HG03064 (cell line): ENCODE results near the gene SCYL1.

Experiments
- ATAC-seq: cut with Tn5 transposase; IDR thresholded peaks from one replicate; pipeline ENCODE4 v1.9.1; 2021; ENCODE audit warnings: low read depth; ENCODE audit not compliant: unreplicated experiment

The SCYL1 gene

GRCh38 chr11:65551572-65552387, 26.9 kb downstream of the SCYL1 start:
- no peak for ATAC-seq

- ATAC-seq = no peak
Observed at GRCh38 chr11:65552388-65552951, 27.6 kb downstream of the SCYL1 start.

- ATAC-seq = no peak
Observed at GRCh38 chr11:65553301-65554001, 28.6 kb downstream of the SCYL1 start.

- ATAC-seq = no peak
Observed at GRCh38 chr11:65554057-65554818, 29.4 kb downstream of the SCYL1 start.

- no peak for ATAC-seq
Observed at GRCh38 chr11:65554842-65555430, 30.1 kb downstream of the SCYL1 start.

- no peak for ATAC-seq
Observed at GRCh38 chr11:65555693-65556231, 30.9 kb downstream of the SCYL1 start.

- no peak for ATAC-seq
Observed at GRCh38 chr11:65556470-65557279, 31.8 kb downstream of the SCYL1 start.

- ATAC-seq = no peak
Observed at GRCh38 chr11:65557280-65558001, 32.6 kb downstream of the SCYL1 start.

- ATAC-seq = no peak
Observed at GRCh38 chr11:65558002-65558929, 33.4 kb downstream of the SCYL1 start, which contains the start of gene LTBP3. Gene LTBP3, minus strand, starts transcription at chr11:65558359. Its CDS starts 400 bp downstream, at chr11:65557959.

GRCh38 chr11:65558930-65559509, 34.1 kb downstream of the SCYL1 start:
- ATAC-seq = no peak

GRCh38 chr11:65559535-65559934, 34.7 kb downstream of the SCYL1 start:
- no peak for ATAC-seq

GRCh38 chr11:65559951-65560537, 35.2 kb downstream of the SCYL1 start:
- no peak for ATAC-seq

- ATAC-seq = no peak
Observed at GRCh38 chr11:65560555-65561418, 35.9 kb downstream of the SCYL1 start.

GRCh38 chr11:65562020-65562419, 37.1 kb downstream of the SCYL1 start:
- no peak for ATAC-seq

- ATAC-seq = no peak
Observed at GRCh38 chr11:65562788-65563187, 37.9 kb downstream of the SCYL1 start.

- ATAC-seq = no peak
Observed at GRCh38 chr11:65563601-65564000, 38.7 kb downstream of the SCYL1 start.
